Liver (tissue), 2 donors: ENCODE results near the gene ABLIM1.

Source experiments
- JUND ChIP-seq, 2 donors: IDR thresholded peaks; 2 replicates each; pipeline ENCODE4 v1.6.1; 2016; ENCODE audit warnings: antibody characterized with exemption in 2 of 2
- YY1 ChIP-seq: IDR thresholded peaks from 2 replicates; pipeline ENCODE4 v1.6.1; 2016; ENCODE audit warnings: antibody characterized with exemption, mild to moderate bottlenecking
- donor health status: healthy.

DNA sequence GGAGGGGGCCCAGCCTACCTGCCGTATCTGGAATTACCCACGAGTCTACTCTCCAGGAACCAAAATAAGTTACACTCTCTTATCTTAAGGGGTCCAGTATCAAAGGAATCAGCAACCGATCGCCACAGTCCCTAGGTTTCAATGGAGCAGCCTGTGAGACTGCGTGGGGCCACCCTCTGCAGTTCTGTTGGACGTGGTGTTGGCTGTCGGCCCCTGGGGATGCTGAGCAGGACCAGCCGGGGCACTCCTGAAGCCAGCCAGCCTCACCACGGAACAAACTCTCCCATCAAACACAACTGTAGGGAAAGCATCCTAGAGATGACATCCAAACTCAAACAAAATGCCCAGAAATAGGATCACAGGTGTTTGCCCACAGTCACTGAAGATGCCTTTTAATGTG, 25.5 kb upstream of the ABLIM1 start:
- TF ChIP-seq JUND (IDR thresholded peaks at IDR 0.05) (no peak), YY1 (no peak)
